ENCODE data around the gene SYT17. TPM values are rescaled to one million over a fixed set of nuclear protein-coding genes. Genes with fewer than 3 reads are reported as not detected.

Gene SYT17
- total RNA-seq, 2 experiments from 2014 or later, result 0.10 TPM; not detected in 1

- H3K4me3 Mint-ChIP-seq, result no peak overlapping the region
Measured at GRCh38 chr16:19139436-19140091, 28.5 kb upstream of the SYT17 start.

GRCh38 chr16:19140396-19140795, 27.6 kb upstream of the SYT17 start:
- CTCF ChIA-PET, result no interaction called here
- H3K4me1 Mint-ChIP-seq (ENCODE audit: low read depth), result no peaks in the 10 kb centered on the region
- peaks cover 17% of the 10 kb centered on the region for H3K27me3 Mint-ChIP-seq
- no peaks in the 10 kb centered on the region for H3K36me3 Mint-ChIP-seq
- intact Hi-C loops (cut with micrococcal nuclease), result no loop called here
- POLR2A ChIA-PET, result no interaction called here
- no peak for DNase-seq
- H3K9me3 Mint-ChIP-seq, result no peaks in the 10 kb centered on the region
- no peak overlapping the region for H3K27ac Mint-ChIP-seq
- no peak overlapping the region for H3K4me3 Mint-ChIP-seq

More at GRCh38 chr16:19139436-19140091, 28.5 kb upstream of the SYT17 start:
- ChIA-PET POLR2A (no interaction called here), CTCF (no interaction called here)
- Mint-ChIP-seq H3K36me3 (no peaks in the 10 kb centered on the region), H3K4me1 (ENCODE audit: low read depth) (no peaks in the 10 kb centered on the region), H3K27me3 (peaks cover 15% of the 10 kb centered on the region), H3K9me3 (no peaks in the 10 kb centered on the region), H3K27ac (no peak overlapping the region)
- DNase-seq, result no peak
- intact Hi-C loops (cut with micrococcal nuclease), result no loop called here

DNA sequence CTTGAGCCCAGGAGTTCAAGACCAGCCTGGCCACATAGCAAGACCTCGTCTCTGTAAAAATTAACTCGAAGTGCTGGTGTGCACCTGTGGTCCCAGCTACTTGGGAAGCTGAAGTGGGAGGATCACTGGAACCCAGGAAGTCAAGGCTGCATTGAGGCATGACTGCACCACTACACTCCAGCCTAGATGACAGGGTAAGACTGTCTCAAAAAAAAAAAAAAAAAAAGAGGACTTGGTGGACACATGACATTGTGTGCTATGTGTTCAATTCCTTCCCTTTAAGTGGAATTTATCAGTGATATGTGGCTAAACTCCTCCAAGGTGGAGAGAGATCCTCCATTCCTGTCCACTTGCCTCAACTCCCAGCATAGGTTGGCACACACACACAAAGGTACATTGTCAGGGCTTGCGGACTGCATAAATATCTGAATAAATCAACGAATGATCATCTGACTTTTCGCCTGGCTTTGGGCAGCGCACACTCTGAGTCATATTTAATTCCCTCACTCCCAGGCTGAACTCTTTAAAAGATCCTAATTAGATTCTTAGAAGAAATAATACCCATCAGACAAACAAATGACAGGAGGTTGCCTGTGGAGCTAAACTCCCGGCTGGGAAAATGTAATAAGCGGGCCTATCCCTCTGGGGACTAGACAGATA, 25.0 kb upstream of the SYT17 start:
- no peaks in the 10 kb centered on the region for H3K4me1 Mint-ChIP-seq (ENCODE audit: low read depth)
- no peak overlapping the region for H3K4me3 Mint-ChIP-seq
- CTCF ChIA-PET, result interaction anchor here (1.0 kb wide), 1 partner anchor 37 kb away, joined by 3 read pairs; no protein-coding TSS in a partner anchor
- no peak for DNase-seq
- H3K9me3 Mint-ChIP-seq, result peaks cover 3% of the 10 kb centered on the region
- peaks cover 17% of the 10 kb centered on the region for H3K27me3 Mint-ChIP-seq
- H3K27ac Mint-ChIP-seq, result no peak overlapping the region
- no peaks in the 10 kb centered on the region for H3K36me3 Mint-ChIP-seq
- POLR2A ChIA-PET, result no interaction called here
- intact Hi-C loops (cut with micrococcal nuclease), result no loop called here

DNA sequence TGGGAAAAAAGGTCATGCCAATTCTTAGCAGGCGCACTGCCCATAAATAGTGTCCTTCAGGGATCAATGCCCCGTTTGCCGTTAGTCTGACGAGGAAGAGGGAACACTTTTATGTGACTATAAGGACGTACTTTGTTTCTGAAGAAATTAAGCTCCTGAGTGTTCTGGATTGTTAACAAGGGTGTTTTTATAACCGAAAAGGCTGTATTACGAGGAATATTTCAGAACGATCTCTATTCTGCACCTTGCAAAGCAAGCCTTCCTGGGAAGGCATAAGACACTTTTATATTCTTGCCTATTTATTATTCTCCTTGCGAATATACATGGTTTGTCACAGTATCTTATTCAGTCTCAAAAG, 24.5 kb upstream of the SYT17 start:
- no peaks in the 10 kb centered on the region for H3K36me3 Mint-ChIP-seq
- intact Hi-C loops (cut with micrococcal nuclease), result no loop called here
- H3K27me3 Mint-ChIP-seq, result peaks cover 15% of the 10 kb centered on the region
- peaks cover 6% of the 10 kb centered on the region for H3K9me3 Mint-ChIP-seq
- ChIA-PET CTCF (interaction anchor here (1.0 kb wide), 1 partner anchor 37 kb away, joined by 3 read pairs; no protein-coding TSS in a partner anchor), POLR2A (no interaction called here)
- H3K27ac Mint-ChIP-seq, result no peak overlapping the region
- no peak overlapping the region for H3K4me3 Mint-ChIP-seq
- DNase-seq, result no peak
- H3K4me1 Mint-ChIP-seq (ENCODE audit: low read depth), result no peaks in the 10 kb centered on the region

DNA sequence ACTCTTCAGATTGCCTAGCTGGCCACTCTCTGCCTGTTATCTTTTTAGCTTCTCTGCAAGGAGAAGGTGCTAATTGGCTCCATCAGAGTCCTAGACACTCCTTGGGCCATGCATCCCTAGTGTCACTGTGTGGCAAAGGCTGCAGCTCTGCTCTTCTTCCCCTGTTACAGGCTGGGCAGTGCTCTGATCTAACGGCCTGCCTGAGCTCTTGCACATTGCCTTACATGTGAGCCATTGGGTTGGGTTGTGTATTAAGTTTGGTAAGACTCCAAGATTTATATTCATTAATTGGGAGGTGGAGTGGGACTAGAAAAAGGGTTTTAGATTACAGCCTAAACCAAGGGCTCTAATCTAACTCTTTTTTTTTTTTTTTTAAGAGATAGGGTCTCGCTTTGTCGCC, 23.0 kb upstream of the SYT17 start:
- H3K27me3 Mint-ChIP-seq, result peaks cover 15% of the 10 kb centered on the region
- H3K4me3 Mint-ChIP-seq, result no peak overlapping the region
- intact Hi-C loops (cut with micrococcal nuclease), result no loop called here
- H3K9me3 Mint-ChIP-seq, result peaks cover 6% of the 10 kb centered on the region
- CTCF ChIA-PET, result interaction anchor here (0.9 kb wide), 1 partner anchor 58 kb away, joined by 3 read pairs; no protein-coding TSS in a partner anchor
- no peaks in the 10 kb centered on the region for H3K4me1 Mint-ChIP-seq (ENCODE audit: low read depth)
- H3K36me3 Mint-ChIP-seq, result no peaks in the 10 kb centered on the region
- no peak for DNase-seq
- POLR2A ChIA-PET, result interaction anchor here (1.6 kb wide), 1 partner anchor 15 kb away, joined by 4 read pairs; no protein-coding TSS in a partner anchor
- H3K27ac Mint-ChIP-seq, result no peak overlapping the region

- CTCF ChIA-PET, result no interaction called here
Measured at GRCh38 chr16:19147126-19147525, 20.9 kb upstream of the SYT17 start.

DNA sequence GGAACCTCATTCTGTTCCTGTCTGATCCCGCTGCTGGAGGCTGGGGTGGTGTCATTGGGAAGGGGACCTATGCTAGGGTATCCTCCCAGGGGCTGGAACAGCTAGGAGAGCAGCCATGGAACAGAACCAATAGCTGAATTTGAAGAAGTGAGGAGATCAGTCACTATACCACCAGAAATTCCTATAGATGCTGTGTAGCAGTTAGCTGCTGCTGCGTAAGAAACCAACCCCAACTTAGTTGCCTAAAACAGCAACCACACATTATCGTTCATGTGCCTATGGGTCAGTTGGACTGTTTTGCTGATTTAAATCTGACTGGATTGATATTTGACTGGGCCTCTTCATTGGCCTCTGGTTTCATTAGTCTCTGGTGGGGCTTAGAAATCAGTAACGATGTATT, 20.4 kb upstream of the SYT17 start:
- H3K27me3 Mint-ChIP-seq, result peaks cover 14% of the 10 kb centered on the region
- no peak for DNase-seq
- no peaks in the 10 kb centered on the region for H3K4me1 Mint-ChIP-seq (ENCODE audit: low read depth)
- ChIA-PET POLR2A (interaction anchor here (0.6 kb wide), 1 partner anchor 77 kb away, joined by 3 read pairs; no protein-coding TSS in a partner anchor), CTCF (no interaction called here)
- no peaks in the 10 kb centered on the region for H3K36me3 Mint-ChIP-seq
- H3K27ac Mint-ChIP-seq, result no peak overlapping the region
- H3K9me3 Mint-ChIP-seq, result peaks cover 6% of the 10 kb centered on the region
- intact Hi-C loops (cut with micrococcal nuclease), result no loop called here
- no peak overlapping the region for H3K4me3 Mint-ChIP-seq

More at GRCh38 chr16:19147126-19147525, 20.9 kb upstream of the SYT17 start:
- intact Hi-C loops (cut with micrococcal nuclease), result no loop called here
- Mint-ChIP-seq H3K4me3 (no peak overlapping the region), H3K36me3 (no peaks in the 10 kb centered on the region), H3K27ac (no peak overlapping the region), H3K27me3 (peaks cover 14% of the 10 kb centered on the region), H3K9me3 (peaks cover 6% of the 10 kb centered on the region), H3K4me1 (ENCODE audit: low read depth) (no peaks in the 10 kb centered on the region)
- POLR2A ChIA-PET, result interaction anchor here (0.6 kb wide), 1 partner anchor 77 kb away, joined by 3 read pairs; no protein-coding TSS in a partner anchor
- DNase-seq, result no peak

DNA sequence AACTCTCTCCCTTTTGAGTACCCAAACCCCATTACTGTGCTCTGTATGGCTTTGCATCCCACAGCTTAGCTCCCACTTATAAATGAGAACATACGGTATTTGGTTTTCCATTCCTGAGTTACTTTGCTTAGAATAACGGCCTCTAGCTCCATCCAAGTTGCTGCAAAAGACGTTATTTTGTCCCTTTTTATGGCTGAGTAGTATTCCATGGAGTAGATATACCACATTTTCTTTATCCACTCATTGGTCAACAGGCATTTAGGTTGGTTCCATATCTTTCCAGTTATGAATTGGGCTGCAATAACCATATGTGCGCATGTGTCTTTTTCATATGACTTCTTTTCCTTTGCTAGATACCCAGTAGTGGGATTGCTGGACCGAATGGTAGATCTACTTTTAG, 19.9 kb upstream of the SYT17 start:
- Mint-ChIP-seq H3K27ac (no peak overlapping the region), H3K4me3 (no peak overlapping the region), H3K36me3 (no peaks in the 10 kb centered on the region), H3K4me1 (ENCODE audit: low read depth) (no peaks in the 10 kb centered on the region), H3K9me3 (peaks cover 6% of the 10 kb centered on the region), H3K27me3 (peaks cover 13% of the 10 kb centered on the region)
- intact Hi-C loops (cut with micrococcal nuclease), result no loop called here
- DNase-seq, result no peak
- POLR2A ChIA-PET, result no interaction called here
- CTCF ChIA-PET, result no interaction called here

GRCh38 chr16:19151310-19151709, 16.7 kb upstream of the SYT17 start:
- Mint-ChIP-seq H3K27me3 (peaks cover 8% of the 10 kb centered on the region), H3K36me3 (no peaks in the 10 kb centered on the region), H3K9me3 (peaks cover 15% of the 10 kb centered on the region), H3K4me1 (ENCODE audit: low read depth) (no peaks in the 10 kb centered on the region), H3K27ac (no peak overlapping the region), H3K4me3 (no peak overlapping the region)
- DNase-seq, result no peak
- ChIA-PET CTCF (interaction anchor here (1.4 kb wide), 1 partner anchor 65 kb away, joined by 3 read pairs; no protein-coding TSS in a partner anchor), POLR2A (no interaction called here)
- intact Hi-C loops (cut with micrococcal nuclease), result no loop called here

- CTCF ChIA-PET, result no interaction called here
- POLR2A ChIA-PET, result no interaction called here
- intact Hi-C loops (cut with micrococcal nuclease), result no loop called here
Measured at GRCh38 chr16:19152042-19152441, 16.0 kb upstream of the SYT17 start.

DNA sequence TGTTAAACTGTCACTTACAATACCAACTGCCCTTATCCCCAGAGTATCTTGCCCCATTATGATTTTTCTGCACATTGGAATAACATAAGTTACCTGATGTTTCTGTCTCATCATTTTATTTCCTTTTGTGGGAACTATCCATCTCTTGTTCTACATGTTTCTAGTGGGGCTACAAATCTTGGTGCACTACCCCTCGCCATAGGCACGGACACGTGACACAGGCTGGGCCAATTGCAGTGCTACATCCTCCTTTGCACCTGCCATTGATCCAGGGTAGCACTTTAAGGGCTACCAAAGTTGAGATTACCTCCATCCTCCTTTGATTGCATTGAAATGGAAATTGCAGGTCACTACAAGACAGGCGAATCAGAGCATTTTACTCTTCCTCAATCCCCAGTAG, 14.2 kb upstream of the SYT17 start:
- CTCF ChIA-PET, result no interaction called here
- Mint-ChIP-seq H3K4me3 (no peak overlapping the region), H3K4me1 (ENCODE audit: low read depth) (no peaks in the 10 kb centered on the region), H3K36me3 (no peaks in the 10 kb centered on the region), H3K9me3 (peaks cover 10% of the 10 kb centered on the region), H3K27me3 (peaks cover 8% of the 10 kb centered on the region), H3K27ac (no peak overlapping the region)
- POLR2A ChIA-PET, result no interaction called here
- no peak for DNase-seq
- intact Hi-C loops (cut with micrococcal nuclease), result no loop called here

More at GRCh38 chr16:19152042-19152441, 16.0 kb upstream of the SYT17 start:
- H3K9me3 Mint-ChIP-seq, result peaks cover 17% of the 10 kb centered on the region
- H3K36me3 Mint-ChIP-seq, result no peaks in the 10 kb centered on the region
- peaks cover 8% of the 10 kb centered on the region for H3K27me3 Mint-ChIP-seq
- no peak overlapping the region for H3K27ac Mint-ChIP-seq
- DNase-seq, result no peak
- no peak overlapping the region for H3K4me3 Mint-ChIP-seq
- no peaks in the 10 kb centered on the region for H3K4me1 Mint-ChIP-seq (ENCODE audit: low read depth)

DNA sequence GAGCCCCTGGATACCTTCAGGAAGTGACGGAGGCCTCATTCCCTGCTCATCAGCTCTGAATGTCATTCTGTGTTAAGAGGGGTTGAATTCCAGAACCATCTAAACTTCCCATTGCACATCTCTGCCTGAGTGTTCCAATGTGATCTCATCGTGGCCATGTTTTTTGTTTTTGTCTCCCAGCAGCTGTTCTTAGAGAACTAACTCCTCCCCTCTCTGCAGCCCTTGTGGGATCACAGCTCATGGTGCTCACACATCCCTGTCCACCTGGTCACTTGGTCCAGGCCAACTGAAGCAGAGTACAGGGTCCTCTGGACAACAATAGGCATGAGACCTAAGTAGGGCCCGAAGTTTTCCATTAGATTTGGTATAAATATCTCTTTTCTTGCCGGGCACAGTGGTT, 6.0 kb upstream of the SYT17 start:
- intact Hi-C loops (cut with micrococcal nuclease), result no loop called here
- CTCF ChIA-PET, result interaction anchor here (1.6 kb wide), 1 partner anchor 76 kb away, joined by 4 read pairs; no protein-coding TSS in a partner anchor

More for the DNA sequence above, 6.0 kb upstream of the SYT17 start:
- H3K9me3 Mint-ChIP-seq, result peaks cover 6% of the 10 kb centered on the region
- DNase-seq, result no peak
- no peaks in the 10 kb centered on the region for H3K36me3 Mint-ChIP-seq
- no peak overlapping the region for H3K27ac Mint-ChIP-seq
- H3K27me3 Mint-ChIP-seq, result peaks cover 5% of the 10 kb centered on the region
- POLR2A ChIA-PET, result no interaction called here
- no peak overlapping the region for H3K4me3 Mint-ChIP-seq
- H3K4me1 Mint-ChIP-seq (ENCODE audit: low read depth), result no peaks in the 10 kb centered on the region
